ENCODE measurements around the gene CYFIP1. TPM values are rescaled to one million over a fixed set of nuclear protein-coding genes. Genes with fewer than 3 reads are reported as not detected.

CYFIP1 gene
- total RNA-seq, 1 experiment from 2014 or later: 143 TPM

DNA sequence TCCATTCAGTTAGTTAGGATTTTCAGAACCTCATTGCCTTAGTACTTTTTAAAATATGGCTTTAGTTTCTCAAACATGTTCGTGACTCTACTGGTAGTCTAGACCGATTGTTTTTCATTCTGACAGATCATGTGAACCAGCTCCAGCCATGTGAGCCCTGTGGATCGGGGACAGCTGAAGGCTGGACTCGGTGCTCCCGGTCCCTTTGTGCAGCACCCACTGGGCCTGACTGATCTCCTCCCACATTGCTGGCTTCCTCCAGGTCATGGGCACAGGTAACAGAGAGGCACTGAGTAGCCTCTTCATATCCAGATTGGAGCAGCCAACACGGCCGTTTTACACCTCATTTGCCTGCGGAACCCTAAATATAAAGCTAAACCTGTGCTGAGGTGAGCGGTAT, 111.2 kb downstream of the CYFIP1 start:
- no peaks in the 10 kb centered on the region for H3K27me3 ChIP-seq (ENCODE audit: insufficient read depth, low read length)
- H4K20me1 ChIP-seq (ENCODE audit: insufficient read depth): no peaks in the 10 kb centered on the region; the same call in 1 of the 2 replicates
- H3K4me1 ChIP-seq (ENCODE audit: control insufficient read depth in 1 of 2, insufficient read depth in 2 of 2, low read length in 2 of 2): no peaks in the 10 kb centered on the region
- RAD21 ChIA-PET (ENCODE audit: low non-redundant PET in 1 of 2, low total read pairs in 2 of 2, uncharacterized antibody in 2 of 2, unreplicated experiment in 2 of 2): no interaction called here
- no TSS peak for BruUV-seq (replicated peaks)
- DNase-seq (ENCODE audit: low read depth, low spot score) (no peak), ATAC-seq (no peak)
- peaks cover 34 to 52% of the 10 kb centered on the region in 2 experiments for H3K36me3 ChIP-seq (ENCODE audit: control insufficient read depth in 1 of 2, insufficient read depth in 2 of 2, low read length in 2 of 2)
- TF ChIP-seq TCF7L2 (IDR thresholded peaks at IDR 0.05; ENCODE audit: borderline replicate concordance, extremely low read depth, insufficient read depth, insufficient read length) (no peak), FOSL1 (IDR thresholded peaks at IDR 0.05; ENCODE audit: low read depth) (no peak), EZH2 (IDR thresholded peaks at IDR 0.05) (no peak), ELF1 (IDR thresholded peaks at IDR 0.05; ENCODE audit: borderline replicate concordance, low read depth) (no peak), ZNF274 (IDR thresholded peaks at IDR 0.05; ENCODE audit: low read depth, low read length) (no peak)
- TF ChIP-seq, protein P1, sequence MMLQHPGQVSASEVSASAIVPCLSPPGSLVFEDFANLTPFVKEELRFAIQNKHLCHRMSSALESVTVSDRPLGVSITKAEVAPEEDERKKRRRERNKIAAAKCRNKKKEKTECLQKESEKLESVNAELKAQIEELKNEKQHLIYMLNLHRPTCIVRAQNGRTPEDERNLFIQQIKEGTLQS (IDR thresholded peaks at IDR 0.05): no peak
- TF ChIP-seq, protein P2, sequence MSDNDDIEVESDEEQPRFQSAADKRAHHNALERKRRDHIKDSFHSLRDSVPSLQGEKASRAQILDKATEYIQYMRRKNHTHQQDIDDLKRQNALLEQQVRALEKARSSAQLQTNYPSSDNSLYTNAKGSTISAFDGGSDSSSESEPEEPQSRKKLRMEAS (IDR thresholded peaks at IDR 0.05): no peak
- POLR2A ChIA-PET: no interaction called here
- intact Hi-C loops (cut with micrococcal nuclease): no loop called here
- no peaks in the 10 kb centered on the region for H3K9me3 ChIP-seq (ENCODE audit: control insufficient read depth in 1 of 2, insufficient read depth in 1 of 2, low read depth in 1 of 2, low read length in 2 of 2)
- H3K9ac ChIP-seq (ENCODE audit: low read length): no peak overlapping the region
- CTCF ChIA-PET: no interaction called here
- H3K4me3 ChIP-seq (replicated peaks in 1 of 2; ENCODE audit: low read depth in 1 of 2, low read length in 2 of 2): no peak overlapping the region
- no peak overlapping the region for H3K4me2 ChIP-seq (ENCODE audit: low read length)
- no peaks in the 10 kb centered on the region for H3K9me2 ChIP-seq (ENCODE audit: insufficient read depth)
- H2AFZ ChIP-seq (ENCODE audit: low read depth, low read length, poor library complexity, severe bottlenecking): no peak overlapping the region
- H3K79me2 ChIP-seq (ENCODE audit: insufficient read depth, low read length): peaks cover 16% of the 10 kb centered on the region
- H3K27ac ChIP-seq (ENCODE audit: low read depth, low read length): no peak overlapping the region

DNA sequence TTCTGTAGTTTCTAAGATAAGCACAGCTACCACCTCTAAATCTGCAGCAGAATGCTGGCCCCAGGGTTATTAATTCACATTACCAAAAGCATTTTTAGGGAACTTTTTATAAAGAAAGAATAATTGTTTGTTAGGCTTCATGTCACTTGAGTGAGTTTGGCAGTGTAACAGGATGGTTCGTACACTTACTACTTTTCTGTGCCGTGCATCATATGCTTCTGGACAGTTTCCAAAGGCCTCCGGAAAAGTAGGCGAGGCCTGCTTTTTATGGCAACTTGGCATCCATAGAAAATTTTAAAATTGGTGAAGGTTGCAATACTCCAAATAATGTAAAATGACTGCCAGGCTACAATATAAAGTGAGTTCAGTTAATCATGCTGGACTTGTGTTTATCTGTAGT, 111.7 kb downstream of the CYFIP1 start:
- Histone ChIP-seq H2AFZ (ENCODE audit: low read depth, low read length, poor library complexity, severe bottlenecking) (no peak overlapping the region), H3K27ac (ENCODE audit: low read depth, low read length) (no peak overlapping the region), H3K4me2 (ENCODE audit: low read length) (no peak overlapping the region), H3K9ac (ENCODE audit: low read length) (no peak overlapping the region), H3K9me3 (ENCODE audit: control insufficient read depth in 1 of 2, insufficient read depth in 1 of 2, low read depth in 1 of 2, low read length in 2 of 2) (no peaks in the 10 kb centered on the region), H3K27me3 (ENCODE audit: insufficient read depth, low read length) (no peaks in the 10 kb centered on the region), H3K4me3 (replicated peaks in 1 of 2; ENCODE audit: low read depth in 1 of 2, low read length in 2 of 2) (no peak overlapping the region), H3K36me3 (ENCODE audit: control insufficient read depth in 1 of 2, insufficient read depth in 2 of 2, low read length in 2 of 2) (peaks cover 31 to 56% of the 10 kb centered on the region in 2 experiments), H3K4me1 (ENCODE audit: control insufficient read depth in 1 of 2, insufficient read depth in 2 of 2, low read length in 2 of 2) (no peaks in the 10 kb centered on the region), H3K79me2 (ENCODE audit: insufficient read depth, low read length) (peaks cover 20% of the 10 kb centered on the region), H3K9me2 (ENCODE audit: insufficient read depth) (no peaks in the 10 kb centered on the region), H4K20me1 (ENCODE audit: insufficient read depth) (no peaks in the 10 kb centered on the region; the same call in 1 of the 2 replicates)
- intact Hi-C loops (cut with micrococcal nuclease): no loop called here
- TF ChIP-seq POLR2A (IDR thresholded peaks at IDR 0.05; ENCODE audit: borderline replicate concordance, extremely low read depth, insufficient read depth, insufficient read length) (no peak), RAD21 (IDR thresholded peaks at IDR 0.05; ENCODE audit: low read depth) (no peak), ZNF274 (IDR thresholded peaks at IDR 0.05; ENCODE audit: low read depth, low read length) (no peak), TCF7L2 (IDR thresholded peaks at IDR 0.05; ENCODE audit: borderline replicate concordance, extremely low read depth, insufficient read depth, insufficient read length) (no peak), EZH2 (IDR thresholded peaks at IDR 0.05) (no peak)
- TF ChIP-seq, protein P3, sequence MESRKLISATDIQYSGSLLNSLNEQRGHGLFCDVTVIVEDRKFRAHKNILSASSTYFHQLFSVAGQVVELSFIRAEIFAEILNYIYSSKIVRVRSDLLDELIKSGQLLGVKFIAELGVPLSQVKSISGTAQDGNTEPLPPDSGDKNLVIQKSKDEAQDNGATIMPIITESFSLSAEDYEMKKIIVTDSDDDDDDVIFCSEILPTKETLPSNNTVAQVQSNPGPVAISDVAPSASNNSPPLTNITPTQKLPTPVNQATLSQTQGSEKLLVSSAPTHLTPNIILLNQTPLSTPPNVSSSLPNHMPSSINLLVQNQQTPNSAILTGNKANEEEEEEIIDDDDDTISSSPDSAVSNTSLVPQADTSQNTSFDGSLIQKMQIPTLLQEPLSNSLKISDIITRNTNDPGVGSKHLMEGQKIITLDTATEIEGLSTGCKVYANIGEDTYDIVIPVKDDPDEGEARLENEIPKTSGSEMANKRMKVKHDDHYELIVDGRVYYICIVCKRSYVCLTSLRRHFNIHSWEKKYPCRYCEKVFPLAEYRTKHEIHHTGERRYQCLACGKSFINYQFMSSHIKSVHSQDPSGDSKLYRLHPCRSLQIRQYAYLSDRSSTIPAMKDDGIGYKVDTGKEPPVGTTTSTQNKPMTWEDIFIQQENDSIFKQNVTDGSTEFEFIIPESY (IDR thresholded peaks at IDR 0.05; ENCODE audit: extremely low read depth, insufficient replicate concordance, low read length): no peak
- TF ChIP-seq, protein P4, sequence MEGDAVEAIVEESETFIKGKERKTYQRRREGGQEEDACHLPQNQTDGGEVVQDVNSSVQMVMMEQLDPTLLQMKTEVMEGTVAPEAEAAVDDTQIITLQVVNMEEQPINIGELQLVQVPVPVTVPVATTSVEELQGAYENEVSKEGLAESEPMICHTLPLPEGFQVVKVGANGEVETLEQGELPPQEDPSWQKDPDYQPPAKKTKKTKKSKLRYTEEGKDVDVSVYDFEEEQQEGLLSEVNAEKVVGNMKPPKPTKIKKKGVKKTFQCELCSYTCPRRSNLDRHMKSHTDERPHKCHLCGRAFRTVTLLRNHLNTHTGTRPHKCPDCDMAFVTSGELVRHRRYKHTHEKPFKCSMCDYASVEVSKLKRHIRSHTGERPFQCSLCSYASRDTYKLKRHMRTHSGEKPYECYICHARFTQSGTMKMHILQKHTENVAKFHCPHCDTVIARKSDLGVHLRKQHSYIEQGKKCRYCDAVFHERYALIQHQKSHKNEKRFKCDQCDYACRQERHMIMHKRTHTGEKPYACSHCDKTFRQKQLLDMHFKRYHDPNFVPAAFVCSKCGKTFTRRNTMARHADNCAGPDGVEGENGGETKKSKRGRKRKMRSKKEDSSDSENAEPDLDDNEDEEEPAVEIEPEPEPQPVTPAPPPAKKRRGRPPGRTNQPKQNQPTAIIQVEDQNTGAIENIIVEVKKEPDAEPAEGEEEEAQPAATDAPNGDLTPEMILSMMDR (IDR thresholded peaks at IDR 0.05 in 2 of 3, conservative IDR thresholded peaks at IDR 0.05 in 1 of 3; ENCODE audit: borderline replicate concordance in 1 of 3, insufficient read depth in 1 of 3, low read depth in 2 of 3, low read length in 2 of 3): no peak
- TF ChIP-seq, protein P1 (IDR thresholded peaks at IDR 0.05): no peak
- TF ChIP-seq, protein P2 (IDR thresholded peaks at IDR 0.05): no peak
- BruUV-seq (replicated peaks): no TSS peak
- ChIA-PET POLR2A (no interaction called here), CTCF (no interaction called here), RAD21 (ENCODE audit: low non-redundant PET in 1 of 2, low total read pairs in 2 of 2, uncharacterized antibody in 2 of 2, unreplicated experiment in 2 of 2) (no interaction called here)
- no peak for ATAC-seq
- no peak for DNase-seq (ENCODE audit: low read depth, low spot score)

Data from HCT116 (cell line).